HepG2 (cell line): ENCODE data around the gene PDLIM7. TPM values are rescaled to one million over a fixed set of nuclear protein-coding genes. Genes with fewer than 3 reads are reported as not detected.

ENCODE experiments used
- ARHGAP35 ChIP-seq: sonication (generic); formaldehyde crosslinking; IDR thresholded peaks from 2 replicates; pipeline ENCODE4 v1.9.0; 2022; ENCODE audit warnings: mild to moderate bottlenecking, inconsistent platforms, moderate library complexity, missing genetic modification reagents, borderline replicate concordance
- DNMT1 ChIP-seq: sonication (generic); formaldehyde crosslinking; IDR thresholded peaks from 2 replicates; pipeline ENCODE4 v1.5.1; 2020; ENCODE audit warnings: mild to moderate bottlenecking, missing genetic modification reagents
- NCOR1 ChIP-seq: fragments of 200-600 bp; sonication (generic); IDR thresholded peaks from 2 replicates; pipeline ENCODE4 v1.7.0; 2017; ENCODE audit warnings: antibody characterized with exemption, low read length, borderline replicate concordance
- NFAT5 ChIP-seq: sonication (generic); formaldehyde crosslinking; IDR thresholded peaks from 2 replicates; pipeline ENCODE4 v1.4.0; 2020; ENCODE audit warnings: missing genetic modification reagents
- NFIB ChIP-seq: sonication (generic); formaldehyde crosslinking; IDR thresholded peaks from 2 replicates; pipeline ENCODE4 v1.9.0; 2021; ENCODE audit warnings: missing genetic modification reagents, mild to moderate bottlenecking, borderline replicate concordance
- NFKB2 ChIP-seq: sonication (generic); formaldehyde crosslinking; IDR thresholded peaks from 2 replicates; pipeline ENCODE4 v1.4.0; 2020; ENCODE audit warnings: missing genetic modification reagents, borderline replicate concordance
- ZNF142 ChIP-seq: sonication (generic); formaldehyde crosslinking; IDR thresholded peaks from 2 replicates; pipeline ENCODE4 v1.4.0; 2020; ENCODE audit warnings: missing genetic modification reagents
- ZNF256 ChIP-seq: sonication (generic); formaldehyde crosslinking; conservative IDR thresholded peaks from 2 replicates; pipeline ENCODE4 v1.4.0; 2020; ENCODE audit warnings: missing genetic modification reagents
- ZNF513 ChIP-seq: sonication (generic); formaldehyde crosslinking; conservative IDR thresholded peaks from 2 replicates; pipeline ENCODE4 v1.5.0; 2020; ENCODE audit warnings: missing genetic modification reagents
- ZNF547 ChIP-seq: sonication (generic); formaldehyde crosslinking; IDR thresholded peaks from 2 replicates; pipeline ENCODE4 v1.5.1; 2020; ENCODE audit warnings: mild to moderate bottlenecking, missing genetic modification reagents
- ZNF574 ChIP-seq: sonication (generic); formaldehyde crosslinking; IDR thresholded peaks from 2 replicates; pipeline ENCODE4 v1.4.0; 2020; ENCODE audit warnings: missing genetic modification reagents
- ZNF678 ChIP-seq: sonication (generic); formaldehyde crosslinking; IDR thresholded peaks from 2 replicates; pipeline ENCODE4 v1.4.0; 2020; ENCODE audit warnings: mild to moderate bottlenecking, missing genetic modification reagents
- ZNF891 ChIP-seq: sonication (generic); formaldehyde crosslinking; IDR thresholded peaks from 2 replicates; pipeline ENCODE4 v1.5.0; 2020; ENCODE audit warnings: mild to moderate bottlenecking, missing genetic modification reagents
- polyA plus RNA-seq, 8 experiments: library from polyadenylated mRNA; depleted of rRNA in 3 of 8; stranded (reverse) in 7 of 8; unstranded in 1 of 8; fragments of >200 nt; fragmentation: Illumina TruSeq in 4 of 8; extraction: Trizol in 4 of 8; gene quantifications; 2 replicates each; pipeline versions ENCODE4 v1.2.1 to v1.2.3, GENCODE V29; 2011 to 2016; ENCODE audit warnings: low read depth in 4 of 8, missing spikeins in 1 of 8, mixed read lengths in 1 of 8; ENCODE audit not compliant: insufficient read depth in 1 of 8
- total RNA-seq, 5 experiments: library from RNA; depleted of rRNA; stranded (reverse); fragments of >200 nt; fragmentation: Illumina TruSeq; extraction: Trizol; gene quantifications; 2 replicates each; pipeline ENCODE4 v1.2.3, GENCODE V29; 2016; ENCODE audit warnings: low read depth in 1 of 5

PDLIM7 gene
- total and polyA plus RNA-seq, 2 of the 13 experiments (the other 11 are each of a cell fraction or from before 2014, with no cell fraction given): 21.1 to 31.3 TPM

- TF ChIP-seq NFAT5 (CRISPR knock-in tag): no peak
- no peak for TF ChIP-seq ARHGAP35 (CRISPR knock-in tag)
- TF ChIP-seq NFKB2 (CRISPR knock-in tag): no peak
- no peak for TF ChIP-seq ZNF513
- TF ChIP-seq DNMT1 (CRISPR knock-in tag): no peak
- no peak for TF ChIP-seq NCOR1
- TF ChIP-seq NFIB (CRISPR knock-in tag): no peak
- no peak for TF ChIP-seq ZNF256 (CRISPR knock-in tag)
- TF ChIP-seq ZNF678: no peak
- no peak for TF ChIP-seq ZNF547 (CRISPR knock-in tag)
- TF ChIP-seq ZNF142: no peak
- TF ChIP-seq ZNF574 (CRISPR knock-in tag): 0 out of 2 replicates have a peak, but pooled peaks have one; percentile 14
- no peak for TF ChIP-seq ZNF891
- TF ChIP-seq, all 625 proteins: peak for 39
These were observed 595 bp downstream of the PDLIM7 start (continued) for GRCh38 chr5:177496727-177497291.
